GM19023 (cell line): ENCODE measurements around the gene SH3BGR.
"Not testable (repeated sequence)": the region's sequence is repeated elsewhere in the genome, so short reads cannot be mapped to it uniquely, and the experiment has no call there.

Experiments used
- ATAC-seq: cut with Tn5 transposase; IDR thresholded peaks from one replicate; pipeline ENCODE4 v1.9.1; 2021; ENCODE audit warnings: mild to moderate bottlenecking, moderate library complexity; ENCODE audit not compliant: unreplicated experiment

SH3BGR gene

DNA sequence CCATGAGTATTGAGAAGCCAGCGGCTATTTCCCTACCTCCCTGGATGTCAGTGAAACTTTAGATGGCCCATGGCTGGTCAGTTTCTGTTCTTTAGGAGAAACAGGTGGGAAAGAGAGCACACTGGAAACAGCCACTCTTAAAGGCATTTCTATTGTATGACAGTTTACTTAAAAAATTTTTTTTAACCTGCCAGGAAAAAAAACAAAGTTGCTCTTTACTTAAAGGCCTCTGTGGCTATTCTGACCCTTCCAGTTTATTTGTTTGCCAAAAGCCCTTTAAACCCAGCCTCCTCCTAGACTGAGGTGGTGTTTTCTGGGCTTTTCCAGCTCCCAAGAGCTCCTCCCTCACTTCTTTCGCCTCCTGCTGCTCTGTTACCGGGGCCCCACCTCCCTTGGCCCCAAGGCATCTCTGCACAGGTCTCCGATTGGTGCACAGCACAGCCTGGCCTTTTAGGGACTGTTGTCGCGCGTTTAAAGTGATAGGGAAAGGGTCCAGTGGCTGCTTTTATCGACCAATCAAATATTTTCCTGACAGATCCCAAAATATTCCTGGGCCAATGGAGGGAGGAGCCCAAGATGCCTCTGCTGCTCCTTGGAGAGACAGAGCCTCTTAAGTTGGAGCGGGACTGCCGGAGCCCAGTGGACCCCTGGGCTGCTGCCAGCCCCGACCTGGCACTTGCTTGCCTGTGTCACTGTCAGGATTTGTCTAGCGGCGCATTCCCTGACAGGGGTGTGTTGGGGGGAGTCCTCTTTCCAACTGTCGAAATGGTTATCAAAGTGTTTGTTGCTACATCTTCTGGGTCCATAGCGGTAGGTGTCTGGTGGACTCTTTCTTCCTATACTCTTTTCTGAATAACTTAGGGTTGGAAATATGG is at the start of gene SH3BGR:
Gene SH3BGR (plus strand): TSS at position 639 of the 875 bp plus-strand sequence. CDS start 127 bp downstream, at position 766.
- no peak for ATAC-seq

DNA sequence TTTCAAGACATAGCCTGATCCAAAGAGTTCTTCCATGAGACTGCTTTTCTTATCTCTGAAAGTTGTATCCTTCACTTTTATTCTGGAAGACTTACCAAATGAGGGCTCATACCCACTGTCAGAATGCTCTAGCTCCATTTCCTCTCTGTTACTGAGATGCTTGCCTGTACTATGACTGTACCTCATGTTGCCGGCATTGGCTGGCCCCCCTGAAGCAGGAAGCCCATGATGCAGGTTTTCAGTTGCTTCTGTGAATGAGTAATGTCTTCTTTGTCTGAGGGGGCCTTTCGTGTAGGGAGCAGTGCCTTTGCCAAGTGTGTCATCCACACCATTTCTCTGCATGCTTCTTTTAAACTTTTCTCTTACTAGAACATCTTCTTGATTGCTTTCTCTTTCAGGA is 45.7 kb upstream of the SH3BGR start:
- ATAC-seq: no peak

DNA sequence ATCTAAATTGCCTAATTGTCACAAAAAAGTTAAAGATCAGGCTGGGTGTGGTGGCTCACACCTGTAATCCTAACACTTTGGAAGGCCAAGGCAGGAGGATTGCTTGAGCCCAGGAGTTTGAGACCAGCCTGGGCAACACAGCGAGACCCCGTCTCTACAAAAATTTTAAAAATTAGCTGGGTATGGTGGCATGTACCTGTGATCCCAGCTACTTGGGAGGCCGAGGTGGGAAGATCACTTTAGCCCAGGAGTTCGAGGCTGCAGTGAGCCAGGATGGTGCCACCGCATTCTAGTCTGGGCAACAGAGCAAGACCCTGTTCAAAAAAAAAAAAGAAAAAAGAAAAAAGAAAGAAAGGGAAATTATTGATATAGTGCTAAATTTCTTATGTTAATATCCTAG is 32.6 kb upstream of the SH3BGR start:
- not testable (repeated sequence) for ATAC-seq

DNA sequence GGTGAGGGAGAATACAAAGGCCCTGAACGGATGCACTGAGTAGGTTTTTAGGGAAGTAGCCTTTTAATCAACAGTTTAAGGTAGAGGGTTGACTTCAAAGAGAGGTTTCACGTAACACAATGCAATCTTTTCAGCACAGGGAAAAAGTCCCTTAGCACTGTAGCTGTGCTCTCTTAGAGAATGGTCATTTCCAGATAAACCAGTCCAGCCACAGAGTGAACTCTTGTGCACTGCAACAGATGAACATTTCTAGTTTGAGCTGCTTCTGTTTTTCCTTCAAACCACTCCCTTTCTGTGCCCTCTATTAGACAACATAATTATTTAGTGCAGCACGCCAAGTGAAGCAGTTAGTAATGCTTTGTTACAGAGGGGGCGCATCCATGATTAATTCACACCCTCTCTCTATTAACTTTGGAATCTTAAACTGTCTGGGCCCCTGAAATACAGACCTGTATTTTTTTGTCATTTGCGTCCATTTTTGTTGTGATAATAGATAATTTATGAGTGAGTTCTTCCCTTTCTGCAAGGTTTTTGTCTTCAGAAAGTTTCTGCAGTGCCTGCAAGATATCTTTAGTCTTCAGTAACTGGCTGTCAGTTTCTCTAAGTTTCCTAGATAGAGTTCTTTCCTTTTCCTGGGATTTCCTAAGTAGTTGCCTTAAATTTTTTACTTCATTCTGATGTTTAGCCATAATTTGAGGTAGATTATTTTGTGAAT is 29.1 kb upstream of the SH3BGR start:
- no peak for ATAC-seq

DNA sequence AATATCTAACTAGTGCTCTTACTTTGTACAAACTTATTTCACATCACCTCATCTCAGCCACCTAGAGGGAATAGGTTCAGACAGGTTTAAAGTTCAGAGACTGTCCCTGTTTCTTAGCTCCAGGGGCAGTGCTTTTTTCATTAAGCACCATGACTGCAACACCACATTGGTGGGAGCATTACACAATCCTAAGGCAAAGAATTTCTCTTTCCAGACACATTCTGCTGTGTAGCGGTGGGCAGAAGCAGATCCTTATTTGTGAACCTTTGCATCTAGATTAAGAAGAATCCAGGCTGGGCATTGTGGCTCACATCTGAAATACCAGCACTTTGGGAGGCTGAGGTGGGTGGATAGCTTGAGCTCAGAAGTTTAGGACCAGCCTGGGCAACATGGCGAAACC is 22.3 kb upstream of the SH3BGR start:
- no peak for ATAC-seq

DNA sequence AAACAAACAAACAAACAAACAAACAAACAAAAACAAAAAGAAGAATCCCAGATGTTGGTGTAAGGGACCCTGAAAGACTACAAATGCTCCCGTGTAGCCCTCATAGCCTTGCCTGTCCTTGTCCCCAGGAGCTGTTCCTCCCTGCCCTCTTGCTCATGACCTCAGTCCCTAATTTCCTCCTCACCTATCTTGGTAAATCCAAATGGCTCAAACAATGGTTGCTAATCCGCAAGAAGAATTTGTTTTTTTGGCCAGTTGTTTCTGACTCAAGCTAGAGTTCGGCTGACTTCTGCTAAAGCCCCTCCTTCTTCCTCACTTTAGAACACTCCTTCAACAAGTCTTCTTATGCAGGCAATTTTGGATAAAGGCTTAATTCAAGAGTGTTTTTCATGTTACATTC is 21.8 kb upstream of the SH3BGR start:
- no peak for ATAC-seq

DNA sequence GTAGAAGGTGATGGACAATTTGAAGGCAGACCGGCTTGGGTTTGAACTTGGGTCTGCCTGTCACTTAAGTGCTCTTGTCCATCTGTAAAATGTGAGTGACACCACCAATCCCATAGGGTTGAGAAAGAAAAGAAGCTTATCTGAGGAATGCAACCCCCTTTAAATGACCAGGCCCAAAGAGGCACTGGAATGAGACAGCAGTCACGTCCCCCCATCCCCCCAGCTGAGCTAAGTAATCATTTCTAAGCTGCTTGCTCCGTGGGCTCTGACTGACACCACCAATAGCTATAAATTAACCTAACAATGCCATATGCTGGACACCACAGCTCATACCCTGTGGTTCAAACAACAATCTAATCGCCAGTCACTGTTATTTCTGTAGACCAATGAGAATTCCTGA is 21.3 kb upstream of the SH3BGR start:
- no peak for ATAC-seq

DNA sequence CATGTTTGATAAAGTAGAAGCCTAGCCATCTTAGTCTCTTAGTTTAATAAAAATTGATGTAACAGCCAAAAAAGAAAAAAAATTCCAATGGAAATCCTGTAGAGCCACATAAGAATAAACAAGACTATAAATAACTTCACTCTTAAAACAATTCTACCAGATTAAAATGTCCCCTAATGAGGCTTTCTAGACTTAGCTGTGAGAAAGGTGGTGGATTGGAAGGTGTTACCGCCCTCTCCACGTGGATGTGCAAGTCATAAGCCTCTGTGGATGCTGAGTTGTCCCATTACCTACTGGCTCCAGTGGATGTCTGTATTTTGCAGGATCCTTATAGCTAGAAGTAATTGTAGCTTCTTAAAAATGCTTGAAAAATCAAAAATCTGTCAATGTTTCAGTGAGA is 20.8 kb upstream of the SH3BGR start:
- no peak for ATAC-seq

DNA sequence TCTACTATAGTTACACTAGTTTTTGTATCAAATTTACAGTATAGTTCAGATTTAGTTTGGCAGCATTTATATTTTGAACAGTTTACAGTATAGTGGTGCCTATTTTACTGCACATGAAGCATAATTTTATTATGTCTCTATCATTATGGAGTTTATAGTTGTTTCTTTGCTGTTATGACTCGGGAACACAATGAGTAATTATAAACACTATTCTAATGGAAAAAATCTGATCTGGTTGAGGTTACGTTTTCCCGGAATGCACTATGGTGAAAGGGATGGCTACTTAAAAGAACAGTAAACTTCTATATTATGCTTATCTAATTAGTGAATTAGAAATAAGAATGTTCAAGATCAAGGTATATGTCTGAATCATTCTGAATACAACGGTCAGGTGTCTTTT is 16.8 kb upstream of the SH3BGR start:
- ATAC-seq: no peak

DNA sequence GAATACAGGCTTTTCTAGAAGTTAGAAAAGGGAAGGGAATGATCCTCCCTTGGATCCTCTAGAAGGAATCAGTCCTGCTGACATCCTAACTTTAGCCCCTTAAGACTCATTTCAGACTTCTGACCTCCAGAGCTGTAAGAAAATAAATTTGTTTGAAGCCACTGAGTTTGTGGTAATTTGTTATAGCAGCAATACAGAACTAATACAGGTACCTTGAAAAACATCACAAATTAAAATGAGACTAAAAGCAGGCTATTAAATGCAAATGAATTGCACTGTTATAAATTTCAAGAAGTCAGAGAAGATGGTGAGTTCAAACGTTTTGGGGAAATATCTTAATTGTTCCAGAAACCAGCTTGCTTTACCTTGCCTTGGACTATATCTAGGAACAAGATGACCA is 12.5 kb upstream of the SH3BGR start:
- no peak for ATAC-seq

DNA sequence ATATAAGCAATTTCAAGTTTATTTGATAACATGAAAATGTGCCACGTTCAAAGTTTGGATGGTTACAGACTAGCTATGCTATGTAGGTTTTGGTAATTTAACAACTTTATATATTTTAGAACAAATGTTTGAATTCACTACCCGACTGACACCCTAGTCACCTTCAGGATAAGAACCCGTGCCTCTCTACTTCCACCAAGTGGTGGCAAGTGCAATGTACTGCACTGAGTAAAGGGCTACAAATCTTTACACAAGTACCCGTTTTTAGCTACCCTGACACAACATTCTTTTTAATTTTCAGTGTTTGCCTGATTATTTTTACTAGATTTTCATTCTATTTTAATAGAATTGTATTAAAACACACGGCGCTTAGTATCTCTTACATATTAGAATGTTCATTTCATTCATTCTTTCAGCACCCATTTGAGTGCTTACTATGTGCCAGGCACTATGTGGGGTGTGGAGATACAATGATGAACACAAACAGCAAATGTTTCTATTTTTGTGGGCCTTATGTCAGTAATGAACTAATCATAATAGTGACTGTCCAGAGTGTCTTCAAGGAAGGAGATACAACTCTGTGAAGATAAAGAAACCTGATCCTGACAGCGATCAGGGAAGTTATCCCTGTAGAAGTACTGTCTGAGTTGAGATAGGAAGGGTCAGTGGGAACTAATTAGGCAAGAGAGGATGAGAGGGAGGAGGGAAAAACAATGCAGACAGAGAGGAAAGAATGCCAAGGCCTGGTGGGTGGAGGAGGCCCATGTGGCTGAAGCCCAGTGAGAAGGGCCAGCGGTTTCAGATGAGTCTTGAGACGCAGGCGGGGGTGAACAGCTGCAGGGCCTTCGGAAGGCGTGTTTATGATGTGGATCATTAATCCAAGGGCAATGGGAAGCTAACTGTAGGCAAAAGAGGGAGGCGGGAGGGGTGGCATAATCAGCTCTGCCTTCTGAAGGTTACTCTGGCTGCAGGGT is 10.0 kb upstream of the SH3BGR start:
- no peak for ATAC-seq

DNA sequence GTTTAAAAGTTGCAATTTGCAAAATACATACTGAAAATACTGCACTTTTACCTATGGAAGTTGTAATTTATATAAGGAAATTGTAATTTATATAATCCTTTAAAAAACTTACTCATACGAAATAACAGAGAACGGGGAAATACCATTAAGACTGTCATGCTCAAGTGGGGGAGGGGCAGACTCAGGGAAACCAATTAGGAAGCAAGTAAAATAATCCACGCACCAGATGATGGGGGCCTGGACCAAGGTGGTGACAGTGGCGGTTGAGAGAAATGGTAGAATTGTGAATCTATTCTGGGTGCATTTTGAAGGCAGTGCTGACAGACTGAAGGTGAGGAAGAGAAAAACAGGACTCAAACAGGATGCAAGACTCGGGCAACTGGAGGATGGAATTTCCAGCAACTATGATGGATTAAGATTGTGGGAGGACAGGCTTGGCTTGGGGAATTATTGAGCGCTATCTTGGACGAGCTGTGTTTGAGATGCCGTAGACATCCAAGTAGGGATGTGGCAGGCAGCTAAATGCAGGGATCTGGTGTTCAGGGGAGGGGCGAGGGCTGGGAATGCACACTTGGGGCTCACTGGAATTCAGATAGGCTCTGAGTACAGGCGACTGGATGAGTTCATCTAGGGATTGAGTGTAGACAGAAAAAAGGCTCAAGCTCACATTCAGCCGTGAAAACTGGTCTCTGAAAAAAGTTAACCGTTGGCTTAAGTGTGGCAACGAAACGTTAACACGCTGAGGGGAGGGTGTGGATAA is 7.2 kb upstream of the SH3BGR start:
- no peak for ATAC-seq

DNA sequence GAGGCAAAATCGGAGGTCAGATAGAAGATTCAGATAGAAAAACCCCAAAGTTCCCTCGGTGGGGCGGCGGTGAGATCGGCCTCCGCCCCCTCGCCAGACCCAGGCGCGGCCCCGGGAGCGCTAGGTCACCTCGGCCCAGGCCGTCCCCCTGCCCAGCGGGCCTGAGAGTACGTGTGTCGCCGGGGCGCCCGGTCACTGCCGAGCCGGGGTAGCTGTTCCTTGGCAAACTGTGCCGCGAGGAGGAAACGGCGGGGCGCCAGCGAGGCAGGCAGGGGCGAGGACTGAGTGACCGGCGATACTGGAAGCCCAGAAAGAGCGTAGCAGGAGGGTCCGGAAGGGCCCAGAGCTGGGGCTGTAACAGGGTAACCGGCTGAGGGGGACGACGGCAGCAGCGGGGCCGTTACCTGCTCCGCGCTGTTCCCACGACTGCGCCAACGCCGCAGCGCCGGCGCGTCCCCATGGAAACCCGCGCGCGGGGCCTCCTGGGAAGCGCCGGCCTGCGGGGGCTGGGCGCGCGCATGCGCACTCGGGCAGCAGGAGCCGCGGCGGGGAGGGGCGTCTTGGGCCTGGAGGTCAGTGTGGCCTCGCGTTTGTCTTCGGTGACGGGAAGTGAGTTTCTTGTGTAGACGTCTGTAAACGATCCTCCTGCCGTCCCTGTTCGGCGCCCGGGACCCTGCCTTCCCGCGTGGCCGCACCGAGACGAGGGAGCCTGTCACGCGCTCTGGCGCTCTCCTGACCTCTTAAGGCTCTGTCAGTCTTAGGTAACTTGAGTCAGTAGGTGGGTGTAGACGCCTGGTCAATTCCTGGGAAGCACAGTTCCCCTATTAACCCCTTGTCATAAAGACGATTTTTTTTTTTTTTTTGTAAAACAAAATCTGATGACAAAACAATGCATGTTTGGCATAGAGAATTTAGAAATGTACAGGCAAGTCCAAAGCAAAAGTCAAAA is 6.2 kb upstream of the SH3BGR start, which contains the start of gene LCA5L:
Gene LCA5L (minus strand): TSS at position 458 of the 949 bp plus-strand sequence. CDS start 17,285 bp downstream, outside the sequence.
- peak; percentile 92 for ATAC-seq

DNA sequence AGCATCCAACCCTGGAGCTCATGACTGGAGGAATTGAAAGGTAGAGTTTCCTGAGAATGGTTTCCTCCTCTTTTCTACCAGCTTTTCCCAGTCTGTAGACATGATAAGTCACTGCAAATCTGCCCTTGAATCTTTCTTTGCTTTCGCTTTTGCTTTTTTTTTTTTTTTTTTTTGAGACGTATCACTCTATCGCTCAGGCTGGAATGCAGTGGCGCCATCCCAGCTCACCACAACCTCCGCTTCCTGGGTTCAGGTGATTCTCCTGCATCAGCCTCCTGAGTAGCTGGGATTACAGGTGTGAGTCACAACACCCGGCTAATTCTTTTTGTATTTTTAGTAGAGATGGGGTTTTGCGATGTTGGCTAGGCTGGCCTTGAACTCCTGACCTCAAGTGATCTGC is 4.5 kb upstream of the SH3BGR start:
- no peak for ATAC-seq

DNA sequence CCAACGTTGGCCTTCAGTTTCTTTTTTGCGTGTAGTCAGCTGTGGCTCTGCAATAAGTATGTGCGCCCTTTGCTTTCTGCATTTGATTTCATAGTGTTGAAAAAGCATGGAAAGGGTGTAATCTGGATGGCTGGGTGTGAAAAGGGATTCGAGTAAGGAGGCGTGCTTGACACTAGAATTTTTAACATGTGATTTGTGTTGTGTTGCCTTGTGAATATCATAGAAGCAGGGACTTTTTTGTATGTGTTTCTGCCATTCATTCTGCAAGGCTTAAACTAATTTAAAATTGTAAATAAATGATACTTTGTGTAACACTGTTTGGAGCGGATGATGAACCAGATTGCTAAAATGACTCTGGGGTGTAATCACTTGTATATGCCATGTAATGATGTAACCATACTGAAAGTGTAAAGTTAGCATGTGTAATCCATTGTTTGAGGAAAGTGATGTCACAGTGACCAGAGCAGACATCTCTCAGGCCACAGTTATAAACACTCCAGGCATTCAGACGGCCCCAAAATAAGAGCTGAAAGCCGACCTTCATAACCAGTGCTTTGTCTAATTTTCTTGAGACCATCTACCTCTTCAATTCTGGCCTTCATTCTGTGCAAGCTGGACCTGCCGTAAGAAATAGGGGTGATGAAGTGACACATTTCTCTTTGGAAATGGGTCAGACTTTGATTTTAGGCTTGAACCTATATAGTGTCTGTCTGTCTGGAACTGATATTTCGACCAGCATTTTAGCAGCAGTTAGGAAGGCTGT is 618 bp downstream of the SH3BGR start:
- no peak for ATAC-seq

DNA sequence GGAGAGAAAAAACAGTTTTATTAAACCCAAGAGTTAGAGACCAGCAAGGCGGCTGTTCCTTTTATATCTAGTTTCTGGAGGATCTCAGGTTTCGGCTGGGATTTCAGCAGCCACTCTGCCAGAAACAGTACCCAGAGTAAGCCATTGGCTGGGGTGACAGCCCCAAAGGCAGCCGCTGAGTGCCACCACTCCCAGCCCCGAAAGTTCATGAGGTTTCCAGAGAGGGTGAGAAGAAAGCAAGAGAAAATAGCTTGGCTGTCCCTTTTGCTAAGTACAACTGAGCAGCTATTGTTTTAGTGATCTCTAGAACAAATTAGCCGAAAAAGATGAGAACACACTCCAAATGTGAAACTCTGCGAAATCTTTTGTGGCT is 1.2 kb downstream of the SH3BGR start:
- ATAC-seq: no peak

DNA sequence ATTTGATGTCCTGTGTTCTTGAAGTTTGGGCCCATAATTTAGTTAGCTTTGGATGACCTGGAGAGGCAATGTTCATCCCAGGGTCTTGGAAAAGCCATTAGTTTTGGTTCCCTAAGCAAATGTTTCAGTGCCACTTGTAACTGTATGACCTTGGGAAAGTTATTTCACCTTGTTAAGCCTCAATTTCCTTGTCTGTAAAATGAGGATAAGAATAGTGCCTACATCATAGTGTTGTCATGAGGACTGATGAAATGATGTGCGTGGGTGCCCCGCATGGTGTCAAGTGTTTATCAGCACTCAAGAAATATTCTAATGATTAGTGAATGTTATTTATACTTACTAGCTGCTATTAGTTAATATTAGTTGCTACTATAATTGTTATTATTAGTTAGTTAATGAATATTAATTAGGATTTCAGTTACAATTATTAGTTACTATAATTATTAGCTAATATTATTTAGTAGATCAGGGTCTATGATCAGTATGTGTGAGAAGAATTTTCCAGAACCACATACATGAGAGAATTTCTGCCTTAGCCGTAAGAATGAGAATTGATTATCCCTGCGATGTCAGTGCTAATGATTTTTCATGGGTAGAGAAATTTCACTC is 1.9 kb downstream of the SH3BGR start:
- ATAC-seq: no peak
